Right atrium auricular region (tissue), 2 donors: ENCODE results near the gene AKAP9. TPM values are rescaled to one million over a fixed set of nuclear protein-coding genes. Genes with fewer than 3 reads are reported as not detected.
"Not testable (repeated sequence)": the region's sequence is repeated elsewhere in the genome, so short reads cannot be mapped to it uniquely, and the experiment has no call there.

Source experiments
- DNase-seq: peaks from one replicate; pipeline ENCODE4 v3.0.0-alpha.2; 2019; ENCODE audit warnings: low spot score
- H3K27ac ChIP-seq, 2 donors: fragments of 200-600 bp; sonication (generic); 1 replicate in 1 of 2; 2 replicates in 1 of 2; pipeline ENCODE4 v1.5.1; 2016 to 2019
- H3K27me3 ChIP-seq, 2 donors: fragments of 200-600 bp; sonication (generic); one replicate each; pipeline versions ENCODE4 v1.5.1 to v1.6.0; 2017 to 2019
- H3K36me3 ChIP-seq: fragments of 200-600 bp; sonication (generic); one replicate; pipeline ENCODE4 v1.5.1; 2016
- H3K4me1 ChIP-seq, 2 donors: fragments of 200-600 bp; sonication (generic); one replicate each; pipeline versions ENCODE4 v1.5.1 to v1.6.0; 2017 to 2019
- H3K4me3 ChIP-seq, 2 donors: fragments of 200-600 bp; sonication (generic); 1 replicate in 1 of 2; 2 replicates in 1 of 2; pipeline ENCODE4 v1.5.1; 2017 to 2019; ENCODE audit warnings: mild to moderate bottlenecking in 1 of 2, moderate library complexity in 1 of 2
- H3K9me3 ChIP-seq, 2 donors: fragments of 200-600 bp; sonication (generic); one replicate each; pipeline ENCODE4 v1.5.1; 2019
- total RNA-seq, 2 donors: library from RNA; depleted of rRNA; stranded (reverse); fragments of >200 nt; gene quantifications; one replicate each; pipeline ENCODE4 v1.1.0, GENCODE V29; 2016
- TF ChIP-seq, protein P1 (sequence below), 2 donors: fragments of 200-600 bp; sonication (generic); IDR thresholded peaks; one replicate each; pipeline ENCODE4 v1.5.1; 2019; ENCODE audit warnings: antibody characterized with exemption in 2 of 2

Gene AKAP9
- total RNA-seq, 2 donors from 2014 or later, result 28.5 to 41.8 TPM

- H3K27ac ChIP-seq, result no peak overlapping the region
- no peak for DNase-seq
These were observed 7.3 kb downstream of the AKAP9 start for GRCh38 chr7:91947948-91948347.

DNA sequence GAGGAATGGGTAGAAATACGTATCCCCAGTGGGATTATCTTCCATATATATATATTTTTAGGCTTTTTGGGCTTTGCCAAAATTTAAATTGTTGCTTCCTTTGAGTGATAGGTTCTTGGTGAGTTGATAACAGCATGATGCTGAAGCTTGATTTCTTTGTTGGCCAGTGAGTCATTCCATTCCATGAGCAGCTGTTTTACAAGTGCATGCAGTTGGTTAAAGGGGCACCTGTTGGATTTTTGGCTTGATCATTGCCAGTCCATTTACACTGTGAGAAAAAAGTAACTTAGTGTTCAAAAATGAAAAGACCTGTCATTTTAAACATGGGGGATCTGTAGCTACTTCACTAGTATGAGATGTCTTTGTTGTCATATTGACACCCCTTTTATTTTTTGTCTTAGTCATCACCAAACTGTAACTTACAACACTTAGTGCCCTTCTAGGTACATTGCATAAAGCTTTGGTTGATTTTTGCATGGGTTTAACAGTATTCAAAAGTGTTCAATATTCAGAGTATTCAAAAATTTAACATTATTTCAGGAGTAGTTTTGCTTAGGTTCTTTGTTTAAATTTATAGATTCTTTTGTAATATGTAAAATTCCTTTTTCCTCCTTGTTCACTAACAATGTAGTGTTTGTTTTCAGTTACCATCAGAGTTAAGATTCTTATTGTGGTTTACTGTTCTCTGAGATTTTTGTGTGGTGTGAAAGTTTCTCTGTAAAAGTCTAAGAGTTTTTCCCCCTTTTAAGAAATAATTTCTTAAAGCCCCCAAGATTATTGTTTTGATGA lies 8.8 kb downstream of the AKAP9 start:
- Histone ChIP-seq H3K4me1 (peaks cover 0 to 9% of the 10 kb centered on the region in 2 donors), H3K36me3 (no peaks in the 10 kb centered on the region), H3K4me3 (no peak overlapping the region), H3K9me3 (no peaks in the 10 kb centered on the region), H3K27me3 (no peaks in the 10 kb centered on the region), H3K27ac (no peak overlapping the region)
- DNase-seq, result no peak
- TF ChIP-seq, protein P1, sequence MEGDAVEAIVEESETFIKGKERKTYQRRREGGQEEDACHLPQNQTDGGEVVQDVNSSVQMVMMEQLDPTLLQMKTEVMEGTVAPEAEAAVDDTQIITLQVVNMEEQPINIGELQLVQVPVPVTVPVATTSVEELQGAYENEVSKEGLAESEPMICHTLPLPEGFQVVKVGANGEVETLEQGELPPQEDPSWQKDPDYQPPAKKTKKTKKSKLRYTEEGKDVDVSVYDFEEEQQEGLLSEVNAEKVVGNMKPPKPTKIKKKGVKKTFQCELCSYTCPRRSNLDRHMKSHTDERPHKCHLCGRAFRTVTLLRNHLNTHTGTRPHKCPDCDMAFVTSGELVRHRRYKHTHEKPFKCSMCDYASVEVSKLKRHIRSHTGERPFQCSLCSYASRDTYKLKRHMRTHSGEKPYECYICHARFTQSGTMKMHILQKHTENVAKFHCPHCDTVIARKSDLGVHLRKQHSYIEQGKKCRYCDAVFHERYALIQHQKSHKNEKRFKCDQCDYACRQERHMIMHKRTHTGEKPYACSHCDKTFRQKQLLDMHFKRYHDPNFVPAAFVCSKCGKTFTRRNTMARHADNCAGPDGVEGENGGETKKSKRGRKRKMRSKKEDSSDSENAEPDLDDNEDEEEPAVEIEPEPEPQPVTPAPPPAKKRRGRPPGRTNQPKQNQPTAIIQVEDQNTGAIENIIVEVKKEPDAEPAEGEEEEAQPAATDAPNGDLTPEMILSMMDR (IDR thresholded peaks at IDR 0.05), result no peak

More at GRCh38 chr7:91947948-91948347, 7.3 kb downstream of the AKAP9 start:
- Histone ChIP-seq H3K36me3 (no peaks in the 10 kb centered on the region), H3K27me3 (no peaks in the 10 kb centered on the region), H3K4me1 (peaks cover 0 to 17% of the 10 kb centered on the region in 2 donors), H3K4me3 (no peak overlapping the region), H3K9me3 (no peaks in the 10 kb centered on the region)
- TF ChIP-seq, protein P1 (IDR thresholded peaks at IDR 0.05), result no peak

DNA sequence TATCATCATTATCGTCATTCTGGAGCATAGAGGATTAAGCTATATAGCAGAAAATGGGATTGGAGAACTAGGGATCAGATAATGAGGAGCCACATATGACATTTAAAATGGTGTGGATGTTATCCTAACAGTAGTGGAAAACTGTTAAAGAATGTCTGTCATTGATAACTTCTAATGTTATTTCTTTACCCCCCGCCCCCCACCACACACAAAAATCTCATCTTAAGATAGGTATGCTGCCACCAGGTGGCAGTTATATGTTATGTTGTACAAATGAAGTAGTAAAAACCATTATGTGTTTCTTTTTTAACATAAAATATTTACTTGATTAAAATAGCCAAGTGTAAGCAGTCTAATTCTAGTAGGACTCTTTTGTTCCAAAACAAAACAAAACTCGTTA lies 13.0 kb downstream of the AKAP9 start:
- Histone ChIP-seq H3K4me3 (no peak overlapping the region), H3K36me3 (no peaks in the 10 kb centered on the region), H3K27me3 (no peaks in the 10 kb centered on the region), H3K9me3 (no peaks in the 10 kb centered on the region), H3K27ac (no peak overlapping the region), H3K4me1 (peaks cover 0 to 14% of the 10 kb centered on the region in 2 donors)
- TF ChIP-seq, protein P1 (IDR thresholded peaks at IDR 0.05), result peak in 1 of 2 donors; percentile 43
- no peak for DNase-seq

DNA sequence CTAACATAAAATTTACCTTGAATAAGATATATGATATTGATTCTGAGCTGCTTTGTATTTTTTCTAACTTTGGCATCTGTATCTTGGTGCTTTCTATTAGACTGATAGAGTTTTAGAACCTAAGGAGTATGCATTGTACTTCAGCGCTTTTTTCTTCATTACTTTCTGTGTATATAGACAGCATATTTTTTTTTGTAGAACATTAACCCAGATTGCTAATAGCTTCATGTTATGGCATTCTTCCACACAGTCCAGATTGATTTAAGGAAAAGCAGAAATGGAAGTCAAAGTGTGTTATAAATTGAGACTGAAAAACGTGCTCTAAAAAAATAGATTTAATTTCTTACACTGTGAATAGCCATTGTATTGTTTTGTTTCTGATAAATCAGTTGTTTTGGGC lies 15.8 kb downstream of the AKAP9 start:
- DNase-seq, H3K27me3 ChIP-seq, H3K4me3 ChIP-seq, H3K27ac ChIP-seq, H3K9me3 ChIP-seq, H3K36me3 ChIP-seq: not testable (repeated sequence)
- peaks cover 0 to 14% of the 10 kb centered on the region in 2 donors for H3K4me1 ChIP-seq

DNA sequence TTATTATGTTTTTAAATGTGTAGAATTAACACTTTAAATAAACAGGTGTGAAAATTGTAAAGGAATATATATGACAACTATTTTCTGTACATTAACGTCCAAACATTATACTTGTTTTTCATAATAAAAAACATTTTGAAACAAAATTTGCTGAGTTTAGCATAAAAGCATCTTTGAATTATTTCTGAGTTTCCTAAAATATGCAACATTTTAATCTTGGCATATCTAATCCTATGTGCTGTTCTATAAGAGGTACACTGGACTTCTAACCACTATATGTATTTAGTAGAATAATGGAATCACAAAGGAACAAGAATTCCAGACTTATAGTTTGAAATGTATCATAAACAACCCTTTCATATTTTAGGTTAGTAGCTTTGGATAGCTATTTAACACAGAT lies 16.6 kb downstream of the AKAP9 start:
- Histone ChIP-seq H3K36me3 (no peaks in the 10 kb centered on the region), H3K9me3 (no peaks in the 10 kb centered on the region), H3K27ac (no peak overlapping the region), H3K4me3 (no peak overlapping the region), H3K4me1 (peaks cover 0 to 14% of the 10 kb centered on the region in 2 donors), H3K27me3 (no peaks in the 10 kb centered on the region)
- DNase-seq, result no peak
- TF ChIP-seq, protein P1 (IDR thresholded peaks at IDR 0.05), result no peak

GRCh38 chr7:91957823-91958222 lies 17.2 kb downstream of the AKAP9 start:
- TF ChIP-seq, protein P1 (IDR thresholded peaks at IDR 0.05), result no peak
- Histone ChIP-seq H3K4me3 (no peak overlapping the region), H3K27me3 (no peaks in the 10 kb centered on the region), H3K4me1 (peaks cover 0 to 14% of the 10 kb centered on the region in 2 donors), H3K27ac (no peak overlapping the region), H3K9me3 (no peaks in the 10 kb centered on the region), H3K36me3 (no peaks in the 10 kb centered on the region)
- DNase-seq, result no peak
